GM13976 (cell line): ENCODE results near the gene FYB1.

Experiments
- DNase-seq: peaks from one replicate; pipeline ENCODE4 v3.0.0; 2012; ENCODE audit warnings: low spot score
- in situ Hi-C: fragments of 300-500 bp; cut with MboI; formaldehyde crosslinking; loops from one replicate; pipeline ENCODE4 v1.12.0; 2022; ENCODE audit warnings: low sequenced_read_pairs, mixed read lengths, inconsistent platforms; ENCODE audit not compliant: unreplicated experiment
- TF ChIP-seq, protein P1 (sequence below): IDR thresholded peaks from 2 replicates; pipeline ENCODE4 v1.5.1; 2012; ENCODE audit warnings: borderline replicate concordance, mild to moderate bottlenecking; ENCODE audit not compliant: insufficient read depth; ENCODE audit errors: extremely low read depth, missing control alignments, control extremely low read depth

FYB1 gene

DNA sequence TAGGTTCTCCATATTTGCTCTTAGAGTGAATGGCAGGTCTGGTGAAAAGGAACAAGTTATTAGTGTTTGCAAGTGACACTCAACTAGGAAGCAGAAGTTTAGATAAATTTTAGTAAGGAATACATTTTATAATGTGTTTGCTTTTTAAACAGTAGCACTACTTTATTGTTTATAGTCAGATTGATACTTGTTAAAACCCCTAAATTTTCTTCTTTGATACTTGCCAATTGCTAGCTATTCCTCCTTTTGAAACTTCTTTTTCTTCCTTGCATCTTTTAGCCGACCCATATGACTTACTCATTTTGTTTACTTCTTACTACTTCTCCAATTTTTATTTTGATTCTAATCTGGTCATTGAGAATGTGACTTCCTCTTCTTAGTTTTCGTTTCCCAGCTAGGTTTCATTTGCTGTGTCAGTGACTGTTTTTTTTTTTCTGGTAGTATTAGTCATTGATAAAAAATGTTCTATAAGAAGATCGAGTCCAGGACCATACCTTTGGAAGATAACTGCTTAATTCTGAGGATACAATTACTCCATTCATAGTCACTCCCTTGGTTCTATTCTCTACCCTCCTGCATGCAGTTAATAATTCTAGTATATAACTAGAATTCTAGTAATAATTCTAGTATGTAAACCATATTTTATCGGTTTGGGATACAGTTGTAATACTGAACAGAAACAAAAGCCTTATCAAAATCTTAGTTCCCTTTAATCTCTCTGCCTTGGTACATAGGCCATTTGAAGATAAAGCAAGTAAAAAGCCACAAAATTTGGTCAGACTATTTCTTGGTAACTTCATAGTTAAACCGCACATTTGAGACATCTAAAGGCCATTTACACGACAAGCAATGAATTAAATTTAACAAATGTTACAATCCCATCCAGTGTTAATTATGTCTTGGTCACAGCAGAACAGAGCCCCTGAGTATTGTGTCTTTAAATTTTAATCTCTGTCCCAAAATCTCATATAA is 142.3 kb downstream of the FYB1 start:
- DNase-seq, result peak; percentile 48
- TF ChIP-seq, protein P1, sequence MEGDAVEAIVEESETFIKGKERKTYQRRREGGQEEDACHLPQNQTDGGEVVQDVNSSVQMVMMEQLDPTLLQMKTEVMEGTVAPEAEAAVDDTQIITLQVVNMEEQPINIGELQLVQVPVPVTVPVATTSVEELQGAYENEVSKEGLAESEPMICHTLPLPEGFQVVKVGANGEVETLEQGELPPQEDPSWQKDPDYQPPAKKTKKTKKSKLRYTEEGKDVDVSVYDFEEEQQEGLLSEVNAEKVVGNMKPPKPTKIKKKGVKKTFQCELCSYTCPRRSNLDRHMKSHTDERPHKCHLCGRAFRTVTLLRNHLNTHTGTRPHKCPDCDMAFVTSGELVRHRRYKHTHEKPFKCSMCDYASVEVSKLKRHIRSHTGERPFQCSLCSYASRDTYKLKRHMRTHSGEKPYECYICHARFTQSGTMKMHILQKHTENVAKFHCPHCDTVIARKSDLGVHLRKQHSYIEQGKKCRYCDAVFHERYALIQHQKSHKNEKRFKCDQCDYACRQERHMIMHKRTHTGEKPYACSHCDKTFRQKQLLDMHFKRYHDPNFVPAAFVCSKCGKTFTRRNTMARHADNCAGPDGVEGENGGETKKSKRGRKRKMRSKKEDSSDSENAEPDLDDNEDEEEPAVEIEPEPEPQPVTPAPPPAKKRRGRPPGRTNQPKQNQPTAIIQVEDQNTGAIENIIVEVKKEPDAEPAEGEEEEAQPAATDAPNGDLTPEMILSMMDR, result no peak
- in situ Hi-C loops, result loop anchor here (25.0 kb wide), 2 partner anchors 240 to 640 kb away; partner anchors contain the start of gene OSMR

DNA sequence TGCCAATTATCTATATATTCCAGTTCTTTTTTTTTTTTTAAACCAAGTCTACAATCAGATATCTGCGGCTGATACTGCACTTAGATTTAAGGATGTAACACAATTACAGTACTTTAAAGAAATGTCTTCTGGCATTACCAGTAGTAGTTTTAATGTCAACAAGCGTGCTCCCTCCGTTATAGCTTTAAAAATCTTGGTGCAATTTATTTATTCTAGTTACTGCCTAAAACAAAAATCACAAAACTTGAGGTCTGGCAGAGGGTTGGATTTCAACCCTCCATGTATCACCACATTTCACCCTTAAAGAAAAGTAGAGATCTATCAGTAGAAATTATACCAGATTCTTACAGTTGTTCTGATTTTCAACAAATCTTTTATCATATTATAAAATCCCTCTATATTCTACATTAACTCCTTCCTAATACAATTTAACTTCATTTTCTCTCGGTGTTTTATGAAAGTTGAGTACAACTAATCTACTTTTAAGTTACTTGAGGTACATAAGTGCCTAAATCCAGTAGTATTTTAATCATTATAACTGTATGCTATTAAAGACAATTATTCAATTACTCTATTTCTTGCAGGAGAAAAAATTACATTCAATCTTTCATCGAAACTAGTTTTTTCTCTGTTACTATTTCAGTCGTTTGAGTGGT is 143.1 kb downstream of the FYB1 start:
- no peak for DNase-seq
- in situ Hi-C loops, result loop anchor here (25.0 kb wide), 2 partner anchors 239 to 639 kb away; partner anchors contain the start of gene OSMR

DNA sequence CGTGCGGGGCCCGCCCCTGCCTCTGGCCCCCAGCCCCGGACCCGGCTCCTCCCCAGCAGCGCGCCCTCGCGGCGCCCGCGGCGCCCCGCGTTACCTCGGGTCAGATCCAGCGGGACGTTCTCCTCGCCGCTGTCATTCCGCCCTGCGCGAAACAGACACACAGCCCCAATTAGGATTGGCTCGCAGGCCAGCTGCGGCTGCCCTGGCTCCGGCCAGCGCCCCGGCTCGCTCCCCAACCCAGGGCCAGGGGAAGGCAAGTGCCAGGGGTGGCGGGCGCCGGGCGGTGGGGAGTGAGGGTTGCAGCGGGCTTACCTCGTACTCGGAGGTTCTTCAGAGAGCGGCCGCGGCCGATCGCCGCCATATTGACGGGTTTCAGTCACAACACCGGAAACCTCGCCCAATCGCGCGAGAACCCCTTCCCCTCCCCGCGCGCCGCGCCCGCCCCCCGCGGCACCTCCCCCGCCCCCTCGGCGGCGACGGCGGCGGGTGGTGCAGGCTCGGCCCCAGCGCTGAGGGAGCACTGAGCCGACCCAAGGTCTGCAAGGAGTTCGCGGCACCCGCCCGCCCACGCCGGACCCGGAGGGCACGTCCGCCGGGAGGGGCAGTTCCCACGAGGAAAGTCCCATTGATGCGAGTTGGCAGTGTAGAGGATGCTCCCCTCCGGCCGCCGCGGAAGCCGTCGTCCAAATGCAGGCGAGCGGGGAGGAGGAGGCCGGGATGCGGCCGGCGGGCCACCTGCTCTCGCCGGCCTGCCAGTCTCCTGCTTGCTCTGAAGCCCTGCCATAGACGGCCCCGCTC is 145.1 kb downstream of the FYB1 start, which contains the start of gene RICTOR:
Gene RICTOR (minus strand): TSS at position 383 of the 798 bp plus-strand sequence. CDS start 22 bp downstream, at position 361.
- TF ChIP-seq, protein P1, result no peak
- peak; percentile 94 for DNase-seq
- in situ Hi-C loops, result no loop called here

More for the DNA sequence above, 143.1 kb downstream of the FYB1 start:
- TF ChIP-seq, protein P1, result no peak

DNA sequence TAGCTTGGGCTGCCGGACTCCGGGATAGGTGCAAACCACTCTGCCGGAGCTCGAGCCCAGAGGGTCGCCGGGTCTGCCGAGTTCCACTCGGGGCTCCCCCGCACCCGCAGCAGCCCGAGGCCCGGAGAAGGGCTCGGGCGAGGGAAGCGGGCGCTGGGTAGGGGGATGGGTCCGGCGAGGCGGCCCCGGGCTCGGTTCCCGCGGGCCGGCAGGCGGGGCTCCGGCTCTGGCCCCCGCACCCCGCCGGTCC is 145.7 kb downstream of the FYB1 start:
- TF ChIP-seq, protein P1, result no peak
- DNase-seq, result no peak
- in situ Hi-C loops, result no loop called here

DNA sequence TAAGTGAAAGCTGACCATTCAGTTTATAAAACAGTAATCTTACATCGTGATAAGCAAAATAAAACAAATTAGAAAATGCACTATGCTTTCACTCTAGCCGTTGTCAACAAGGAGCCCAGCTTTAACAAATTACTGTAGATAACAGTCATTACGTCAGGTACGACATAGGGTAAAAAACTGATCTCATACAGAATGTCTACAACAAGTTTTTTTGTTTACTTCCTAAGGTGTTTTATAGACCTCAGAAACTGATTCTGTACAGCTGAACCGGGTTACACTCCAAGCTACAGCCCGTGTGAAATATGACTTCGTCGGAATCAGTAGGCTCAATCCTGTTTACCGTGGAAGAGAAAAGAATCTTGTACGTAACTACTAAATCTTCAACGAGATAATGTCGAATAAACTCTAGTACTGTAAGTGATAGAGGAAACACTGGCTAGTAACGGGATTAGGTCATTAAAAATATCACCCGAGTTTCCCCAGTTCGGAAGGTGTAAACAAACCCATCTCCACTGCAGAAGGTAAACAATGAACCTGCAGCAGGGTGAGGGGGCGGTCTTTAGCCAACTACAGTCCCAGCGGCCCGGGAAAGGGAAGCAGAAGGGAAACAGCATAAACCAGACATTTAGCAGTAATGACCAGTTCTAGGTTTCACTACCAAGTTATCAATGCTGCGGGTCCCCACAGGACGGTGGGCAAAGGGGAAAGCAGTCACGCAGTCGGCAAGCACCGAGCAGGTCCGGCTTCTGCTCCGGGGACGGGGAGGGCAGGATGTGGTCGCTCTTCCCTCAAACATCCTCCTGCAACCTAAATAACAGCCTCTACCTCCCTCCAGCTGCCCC is 146.2 kb downstream of the FYB1 start:
- DNase-seq, result peak; percentile 73
- in situ Hi-C loops, result no loop called here
- TF ChIP-seq, protein P1, result no peak
